Measurements from ENCODE around the gene DNM3. TPM values are rescaled to one million over a fixed set of nuclear protein-coding genes. Genes with fewer than 3 reads are reported as not detected.

The DNM3 gene
- total and polyA plus RNA-seq, 2 of the 8 experiments (the other 6 are each of a cell fraction or from before 2014, with no cell fraction given): 2.0 to 8.5 TPM

- H3K9me3 ChIP-seq (ENCODE audit: insufficient read depth in 2 of 2, low read depth in 1 of 2, low read length in 1 of 2): no peaks in the 10 kb centered on the region
- H3K4ac ChIP-seq (replicated peaks; ENCODE audit: insufficient read length, low read depth, low read length): no peak overlapping the region
- H3K4me3 ChIP-seq (ENCODE audit: extremely low read depth in 1 of 4, insufficient read depth in 2 of 4, low read depth in 3 of 4, low read length in 4 of 4): no peak overlapping the region
- H2BK5ac ChIP-seq (ENCODE audit: low read depth, low read length): no peak overlapping the region
- H4K20me1 ChIP-seq (replicated peaks in 1 of 2; ENCODE audit: control insufficient read depth in 1 of 2, insufficient read depth in 2 of 2, low read length in 2 of 2): no peaks in the 10 kb centered on the region
- H3K14ac ChIP-seq (ENCODE audit: insufficient read length): no peak overlapping the region
- DNase-seq (ENCODE audit: low read depth in 1 of 2, low spot score in 2 of 2): no peak
- H4K91ac ChIP-seq (replicated peaks; ENCODE audit: insufficient read length, low read length): no peak overlapping the region
- H2BK12ac ChIP-seq (ENCODE audit: low read depth, low read length): no peak overlapping the region
- no peaks in the 10 kb centered on the region for H3K23me2 ChIP-seq (ENCODE audit: low read depth, low read length)
- 81% methylated on average over 2 of the region's 2 CpGs; no CpG with 5 or more reads in 1 of the 2 experiments for WGBS, 2 experiments (ENCODE audit: extremely low coverage in 1 of 2, insufficient coverage in 1 of 2, insufficient read length in 1 of 2, insufficient replicate concordance in 2 of 2, low coverage in 1 of 2, low lambda C conversion rate in 2 of 2, missing lambda C conversion rate in 1 of 2)
- no peak overlapping the region for H3K56ac ChIP-seq (replicated peaks; ENCODE audit: insufficient read length, low read depth, low read length)
- no peaks in the 10 kb centered on the region for H3K79me2 ChIP-seq (ENCODE audit: control insufficient read depth in 1 of 2, insufficient read depth in 2 of 2, low read length in 2 of 2)
- H3K4me2 ChIP-seq (ENCODE audit: insufficient read depth in 1 of 2, low read depth in 2 of 2, low read length in 2 of 2): no peak overlapping the region
- peaks cover 0 to 2% (median 0%) of the 10 kb centered on the region in 4 experiments; a peak in 1 of 7 replicates for H3K27me3 ChIP-seq (replicated peaks in 1 of 4; ENCODE audit: control insufficient read depth in 3 of 4, extremely low read depth in 1 of 4, insufficient read depth in 3 of 4, low read length in 3 of 4)
- no peaks in the 10 kb centered on the region for H3K4me1 ChIP-seq (replicated peaks in 1 of 4; ENCODE audit: control insufficient read depth in 3 of 4, insufficient read depth in 4 of 4, low read length in 3 of 4)
- H2BK15ac ChIP-seq (ENCODE audit: low read length): no peak overlapping the region
- peak overlapping the region; percentile 100; the same call in 1 of the 2 replicates for H2AFZ ChIP-seq (ENCODE audit: low read length)
- no peak overlapping the region for H4K5ac ChIP-seq (ENCODE audit: insufficient read length, low read depth, low read length)
- H2BK20ac ChIP-seq (ENCODE audit: low read length): no peak overlapping the region
- POLR2A ChIA-PET (ENCODE audit: partially characterized antibody): interaction anchor here (1.4 to 1.5 kb wide), 2 partner anchors 10 to 81 kb away, joined by 4 read pairs; no protein-coding TSS in a partner anchor
- no peaks in the 10 kb centered on the region for H3K79me1 ChIP-seq (ENCODE audit: low read depth, low read length)
- no peak overlapping the region for H2BK120ac ChIP-seq (replicated peaks; ENCODE audit: low read depth, low read length)
- no peak overlapping the region for H3K27ac ChIP-seq (ENCODE audit: low read depth, low read length)
- H4K8ac ChIP-seq (ENCODE audit: extremely low read depth, insufficient read depth, low read length): no peak overlapping the region
- no peak overlapping the region; a peak in 1 of 7 replicates for H3K9ac ChIP-seq (replicated peaks in 1 of 4; ENCODE audit: extremely low read depth in 1 of 4, low read depth in 3 of 4, low read length in 3 of 4)
- no peaks in the 10 kb centered on the region for H3K36me3 ChIP-seq (ENCODE audit: control insufficient read depth in 2 of 4, insufficient read depth in 4 of 4, low read length in 3 of 4)
- H3K18ac ChIP-seq (ENCODE audit: extremely low read depth, low read length): no peak overlapping the region
- H3K23ac ChIP-seq (ENCODE audit: insufficient read length): no peak overlapping the region
- no peak for FAIRE-seq
- CTCF ChIA-PET (ENCODE audit: partially characterized antibody): interaction anchor here (0.7 to 5.2 kb wide), 21 partner anchors 7 to 690 kb away, joined by 3 to 39 read pairs (median 3); partner anchors contain the start of gene PIGC
- H2AK5ac ChIP-seq (ENCODE audit: low read depth, low read length): no peak overlapping the region
- no peak for TF ChIP-seq CHD2 (IDR thresholded peaks at IDR 0.05; ENCODE audit: low read length)
- no peak for TF ChIP-seq RNF2 (IDR thresholded peaks at IDR 0.05; ENCODE audit: borderline replicate concordance, low read depth, low read length, missing control alignments, poor library complexity, severe bottlenecking)
- no peak for TF ChIP-seq SIRT6 (IDR thresholded peaks at IDR 0.05; ENCODE audit: low read length)
- no peak for TF ChIP-seq POLR2AphosphoS5 (IDR thresholded peaks at IDR 0.05; ENCODE audit: low read depth, low read length)
- TF ChIP-seq RAD21 (IDR thresholded peaks at IDR 0.05 in 1 of 2, conservative IDR thresholded peaks at IDR 0.05 in 1 of 2; ENCODE audit: low read depth in 2 of 2, low read length in 2 of 2): no peak
- no peak for TF ChIP-seq GABPA (IDR thresholded peaks at IDR 0.05; ENCODE audit: borderline replicate concordance, insufficient read depth, low read length)
- no peak for TF ChIP-seq RBBP5 (IDR thresholded peaks at IDR 0.05; ENCODE audit: borderline replicate concordance, low read depth, low read length)
- TF ChIP-seq CBX5 (IDR thresholded peaks at IDR 0.05; ENCODE audit: low read depth, low read length): no peak
- no peak for TF ChIP-seq SIX5 (IDR thresholded peaks at IDR 0.05; ENCODE audit: low read depth, low read length)
- no peak for TF ChIP-seq GTF2F1 (IDR thresholded peaks at IDR 0.05; ENCODE audit: borderline replicate concordance, low read depth, low read length)
- TF ChIP-seq CBX8 (IDR thresholded peaks at IDR 0.05; ENCODE audit: borderline replicate concordance, low read depth, low read length): no peak
- no peak for TF ChIP-seq SIN3A (conservative IDR thresholded peaks at IDR 0.05 in 1 of 2, IDR thresholded peaks at IDR 0.05 in 1 of 2; ENCODE audit: low read depth in 1 of 2, low read length in 2 of 2)
- no peak for TF ChIP-seq SP2 (IDR thresholded peaks at IDR 0.05; ENCODE audit: low read length)
- no peak for TF ChIP-seq YY1 (IDR thresholded peaks at IDR 0.05; ENCODE audit: low read depth, low read length)
These were observed 609.7 kb downstream of the DNM3 start for GRCh38 chr1:172451002-172451443.

All from H1 (cell line).